Putamen (tissue), 1 donor: ENCODE measurements around the gene EFHD1.
A peak's percentile ranks its signal among the peaks of the same experiment; 100 is the strongest.
"Not testable (repeated sequence)": the region's sequence is repeated elsewhere in the genome, so short reads cannot be mapped to it uniquely, and the experiment has no call there.

ENCODE experiments used
- DNase-seq: peaks from one replicate; pipeline ENCODE4 v3.0.0-alpha.2; 2016; ENCODE audit warnings: low spot score

The EFHD1 gene

DNA sequence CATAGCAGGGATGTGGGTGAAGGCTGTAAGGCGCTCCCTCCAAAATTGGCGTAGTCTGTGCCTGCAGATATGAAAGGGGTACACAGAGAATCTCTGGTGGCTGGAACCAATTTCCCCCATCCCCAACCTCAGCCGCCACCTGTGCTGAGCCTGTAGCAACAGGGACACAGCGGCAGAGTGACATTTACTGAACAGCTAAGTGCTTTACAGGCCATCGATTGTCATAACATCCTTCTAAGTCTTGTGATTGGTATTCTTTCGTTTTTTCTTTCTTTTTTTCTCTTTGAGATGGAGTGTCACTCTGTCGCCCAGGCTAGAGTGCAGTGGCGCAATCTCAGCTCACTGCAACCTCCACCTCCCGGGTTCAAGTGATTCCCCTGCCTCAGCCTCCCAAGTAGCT lies 12.2 kb upstream of the EFHD1 start:
- no peak for DNase-seq

DNA sequence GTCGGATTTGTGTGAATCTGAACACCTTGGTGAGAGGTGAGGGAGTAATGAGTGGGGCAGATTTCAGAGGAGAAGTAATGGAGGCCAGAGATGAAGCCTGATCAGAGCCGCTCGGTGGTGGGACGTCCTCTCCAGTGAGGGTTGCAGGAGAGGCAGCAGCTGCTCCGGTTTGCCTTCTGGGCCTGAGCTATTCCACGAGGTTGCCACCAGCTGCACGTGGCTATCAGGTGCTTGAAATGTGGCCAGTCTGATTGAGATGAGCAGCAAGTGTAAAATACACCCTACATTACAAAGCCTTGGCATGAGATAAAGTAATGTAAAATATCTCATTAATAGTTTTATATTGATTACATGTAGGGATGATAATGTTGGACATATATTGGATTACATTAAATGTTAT lies 10.8 kb upstream of the EFHD1 start:
- DNase-seq: no peak

DNA sequence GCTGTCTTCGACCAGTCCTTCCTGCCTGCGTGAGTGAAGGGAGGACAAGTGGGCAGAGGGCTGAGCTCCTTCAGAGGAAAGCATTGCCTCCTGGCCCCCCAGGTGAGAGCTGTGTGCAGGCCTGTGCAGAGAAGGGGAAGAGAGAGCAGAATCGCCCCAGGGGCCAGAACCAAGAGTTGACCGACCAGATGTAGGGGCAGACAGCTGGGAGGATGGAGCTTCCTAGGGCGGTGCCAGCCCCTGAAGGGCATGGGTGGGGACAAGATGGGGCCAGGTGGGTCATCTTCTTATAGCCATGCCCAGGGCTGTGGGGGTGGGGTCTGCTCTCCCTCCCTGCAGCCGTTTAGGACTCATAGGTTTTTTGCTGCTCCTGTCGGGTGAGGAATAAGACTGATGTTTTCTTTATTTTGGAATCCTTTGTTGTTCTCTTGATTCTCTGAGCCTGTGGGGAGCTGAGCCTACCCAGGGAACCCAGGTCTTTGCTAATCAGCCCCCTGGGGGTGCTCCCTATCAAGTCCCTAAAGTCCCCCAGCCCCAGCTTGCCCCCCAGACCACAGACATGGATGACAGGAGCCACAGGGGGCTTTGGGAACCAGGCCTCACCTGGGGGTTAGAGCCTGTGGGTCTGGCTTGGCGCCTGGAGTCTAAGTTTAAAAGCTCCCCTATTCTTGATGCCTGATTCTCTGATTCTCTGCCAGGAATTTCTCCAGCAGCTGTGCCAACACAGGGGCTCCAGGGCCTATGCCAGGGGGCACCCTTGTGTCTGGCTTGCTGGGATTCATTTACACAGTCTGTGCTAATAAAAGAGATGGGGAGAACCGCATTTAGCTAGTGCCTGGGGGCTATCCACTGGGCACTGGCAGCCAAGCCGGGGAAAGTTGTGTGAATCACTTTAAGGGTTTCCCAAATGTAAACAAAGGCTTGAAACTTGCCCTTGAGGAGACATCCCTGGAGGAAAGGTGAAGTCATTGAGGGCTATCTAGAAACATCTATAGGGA lies 9.3 kb upstream of the EFHD1 start:
- DNase-seq: no peak

DNA sequence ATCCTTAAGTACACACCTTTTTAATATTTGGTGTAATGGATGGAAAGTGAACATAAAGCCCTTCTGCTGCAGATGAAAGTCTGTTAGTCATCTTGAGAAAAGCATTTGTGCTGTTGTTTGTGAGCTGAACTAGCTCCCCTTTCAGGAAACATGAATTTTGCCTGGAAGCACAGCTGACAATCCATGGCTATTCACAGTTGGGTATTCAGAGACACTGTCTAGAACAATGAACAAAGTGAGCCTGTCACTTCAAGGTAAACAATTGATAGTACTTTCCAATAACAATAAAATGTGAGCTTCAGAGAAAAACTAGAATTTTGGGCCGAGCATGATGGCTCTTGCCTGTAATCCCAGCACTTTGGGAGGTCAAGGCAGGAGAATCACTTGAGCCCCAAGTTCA lies 6.8 kb upstream of the EFHD1 start:
- DNase-seq: no peak

DNA sequence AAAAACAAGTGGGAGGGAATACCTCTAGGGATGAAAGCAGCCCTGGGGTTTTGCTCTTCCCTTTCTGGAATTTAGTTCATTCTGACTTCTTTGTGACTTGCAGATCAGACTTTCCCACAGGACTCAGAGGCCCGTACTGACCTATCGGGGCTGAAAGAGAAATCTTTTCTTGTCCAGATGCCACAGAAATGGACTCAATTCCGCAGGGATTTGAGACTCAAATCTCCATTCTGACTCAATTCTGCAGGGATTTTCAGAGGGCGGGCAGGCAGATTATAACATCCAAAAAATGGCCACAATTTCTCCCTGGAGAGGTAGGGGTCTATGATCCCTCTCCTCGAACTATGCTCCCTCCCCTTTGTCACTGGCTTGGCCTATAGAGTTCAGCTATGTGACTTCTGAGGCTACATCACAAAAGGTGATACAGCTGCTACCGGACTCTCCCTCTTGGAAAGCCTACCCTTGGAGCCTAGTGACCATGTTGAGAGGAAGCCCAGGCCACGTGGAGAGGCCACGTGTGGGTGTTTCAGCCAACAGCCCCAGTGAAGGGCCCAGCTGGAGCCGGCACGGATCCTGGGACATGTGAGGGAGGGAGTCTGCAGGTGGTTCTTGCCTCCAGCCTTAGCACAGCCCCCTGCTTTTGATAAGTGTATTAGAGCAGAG lies 4.8 kb upstream of the EFHD1 start:
- peak; percentile 79 for DNase-seq

DNA sequence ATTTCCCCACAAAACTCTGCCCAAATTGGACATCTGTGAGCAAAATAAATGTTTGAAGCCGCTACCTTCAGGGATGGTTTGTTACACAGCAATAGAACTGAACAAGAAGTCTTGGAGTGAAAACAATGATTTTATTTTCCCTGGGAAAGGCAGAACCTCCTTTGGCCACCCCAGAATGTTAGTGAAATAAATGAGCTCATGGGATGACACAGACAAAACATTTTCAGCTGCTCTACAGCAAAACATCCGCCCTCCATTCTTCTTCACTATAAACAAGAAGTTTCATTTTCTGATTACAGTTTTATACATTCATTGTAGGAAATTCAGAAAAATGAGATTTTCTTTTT lies 4.3 kb upstream of the EFHD1 start:
- peak; percentile 62 for DNase-seq

GRCh38 chr2:232632229-232632903 lies 1.0 kb upstream of the EFHD1 start:
- DNase-seq: no peak

- DNase-seq: peak; percentile 87
These were observed 446 bp upstream of the EFHD1 start for GRCh38 chr2:232632904-232633412.

- no peak for DNase-seq
These were observed 1.1 kb downstream of the EFHD1 start for GRCh38 chr2:232634206-232635150.

DNA sequence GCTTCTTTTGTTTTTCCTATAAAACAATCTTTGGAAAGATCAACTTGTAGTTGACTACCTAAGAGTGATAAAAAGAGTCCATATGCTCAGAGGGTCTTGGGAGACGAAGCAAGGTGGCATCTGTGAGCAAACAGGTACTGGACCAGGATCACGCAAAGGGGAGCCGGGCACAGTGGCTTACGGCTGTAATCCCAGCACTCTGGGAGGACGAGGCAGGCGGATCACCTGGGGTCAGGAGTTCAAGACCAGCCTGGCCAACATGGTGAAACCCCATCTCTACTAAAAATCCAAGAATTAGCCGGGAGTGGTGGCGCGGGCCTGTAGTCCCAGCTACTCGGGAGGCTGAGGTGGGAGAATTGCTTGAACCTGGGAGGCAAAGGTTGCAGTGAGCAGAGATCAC lies 2.0 kb downstream of the EFHD1 start:
- not testable (repeated sequence) for DNase-seq

DNA sequence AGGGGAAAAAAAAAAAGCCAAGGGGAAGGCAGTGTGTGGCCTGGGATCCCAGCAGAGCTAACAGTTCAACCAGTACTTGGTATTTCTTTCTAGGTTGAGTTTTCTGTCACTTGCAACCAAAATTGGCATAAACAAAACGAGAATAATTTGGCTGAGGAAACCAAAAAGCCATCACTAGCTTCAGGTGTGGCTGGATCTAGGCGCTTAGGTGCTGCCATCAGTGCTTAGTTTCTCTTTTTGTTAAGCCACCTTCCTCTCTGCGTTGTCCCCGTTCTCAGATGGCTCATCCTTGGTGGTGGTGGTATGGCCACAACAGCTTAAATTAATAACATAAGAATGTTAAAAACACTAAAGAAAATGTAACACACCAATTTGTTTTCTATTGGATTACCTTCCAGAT lies 2.4 kb downstream of the EFHD1 start:
- DNase-seq: no peak

DNA sequence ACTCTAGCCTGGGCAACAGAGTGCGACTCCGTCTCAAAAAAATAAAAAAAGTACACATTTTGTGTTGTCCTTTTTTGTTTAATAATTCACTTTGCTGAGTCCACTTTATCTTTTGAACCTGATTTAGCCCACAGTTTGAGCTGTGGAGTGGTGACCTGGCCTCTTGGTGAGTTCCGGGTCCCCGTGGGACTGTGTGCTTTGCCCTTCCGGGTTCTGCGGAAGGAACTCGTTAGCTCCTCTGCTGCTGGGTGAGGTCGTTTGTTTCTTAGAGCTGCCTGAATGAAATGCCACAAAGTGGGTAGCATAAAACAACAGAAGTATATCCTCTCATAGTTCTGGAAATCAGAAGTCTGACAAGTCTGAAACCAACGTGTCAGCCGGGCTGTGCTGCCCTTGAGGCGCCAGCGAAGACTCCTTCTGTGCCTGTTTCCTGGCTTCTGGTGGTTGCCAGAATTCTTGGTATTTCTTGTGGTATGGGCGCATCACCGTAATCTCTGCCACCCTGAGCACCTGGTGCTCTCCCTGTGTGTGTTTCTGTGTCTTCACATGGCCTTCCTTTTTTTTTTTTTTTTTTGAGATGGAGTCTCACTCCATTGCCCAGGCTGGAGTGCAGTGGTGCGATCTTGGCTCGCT lies 3.5 kb downstream of the EFHD1 start:
- DNase-seq: no peak

GRCh38 chr2:232637866-232638583 lies 4.6 kb downstream of the EFHD1 start:
- peak; percentile 47 for DNase-seq

GRCh38 chr2:232641153-232641848 lies 7.9 kb downstream of the EFHD1 start:
- no peak for DNase-seq

GRCh38 chr2:232643147-232643425 lies 9.7 kb downstream of the EFHD1 start:
- DNase-seq: no peak

DNA sequence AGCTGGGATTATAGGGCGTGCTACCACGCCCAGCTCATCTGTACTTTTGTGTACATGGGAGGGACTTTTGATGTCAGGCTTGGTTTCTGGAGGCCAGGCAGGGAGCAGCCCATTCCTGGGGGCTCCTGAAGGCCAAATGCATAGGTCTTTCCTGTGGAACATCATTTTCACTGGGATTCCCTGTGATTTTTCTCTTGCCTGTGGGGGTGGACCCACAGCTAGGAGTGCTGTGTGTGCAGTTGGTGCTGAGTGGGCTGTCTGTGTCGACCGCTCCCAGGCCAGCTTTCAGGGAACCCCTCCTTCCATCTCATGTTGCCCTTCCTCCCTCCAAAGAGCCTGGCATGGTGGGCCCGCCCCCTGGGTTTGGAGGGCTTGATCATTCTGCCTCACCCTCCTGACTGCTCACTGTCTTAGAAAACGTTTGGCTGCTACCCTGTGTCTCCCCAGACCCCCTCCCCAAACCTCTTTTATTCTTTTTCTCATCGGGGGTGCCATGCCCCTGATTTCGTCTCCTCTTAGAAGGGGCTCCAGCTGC lies 10.5 kb downstream of the EFHD1 start:
- DNase-seq: no peak

GRCh38 chr2:232645061-232645460 lies 11.7 kb downstream of the EFHD1 start:
- no peak for DNase-seq

DNA sequence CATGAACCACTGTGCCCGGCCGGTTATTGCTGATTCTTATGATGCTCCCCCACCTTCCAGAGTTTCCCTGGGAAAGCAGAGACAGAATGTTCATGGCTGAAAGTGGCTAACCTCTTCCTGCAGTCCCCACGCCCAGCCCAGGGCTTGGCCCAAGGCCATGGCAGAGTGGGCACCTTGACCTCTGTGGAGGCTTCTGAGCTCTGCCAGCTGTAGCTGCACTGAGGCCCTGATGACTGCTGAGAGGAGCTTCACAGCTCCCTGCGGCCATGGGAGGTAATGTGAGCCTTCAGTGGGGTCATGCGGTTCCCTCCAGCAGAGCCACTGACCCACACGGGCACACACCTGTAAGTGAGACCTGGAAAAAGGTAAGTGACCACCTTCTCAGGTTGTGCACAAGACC lies 13.3 kb downstream of the EFHD1 start:
- DNase-seq: no peak

- no peak for DNase-seq
These were observed 13.9 kb downstream of the EFHD1 start for GRCh38 chr2:232647261-232647660.

DNA sequence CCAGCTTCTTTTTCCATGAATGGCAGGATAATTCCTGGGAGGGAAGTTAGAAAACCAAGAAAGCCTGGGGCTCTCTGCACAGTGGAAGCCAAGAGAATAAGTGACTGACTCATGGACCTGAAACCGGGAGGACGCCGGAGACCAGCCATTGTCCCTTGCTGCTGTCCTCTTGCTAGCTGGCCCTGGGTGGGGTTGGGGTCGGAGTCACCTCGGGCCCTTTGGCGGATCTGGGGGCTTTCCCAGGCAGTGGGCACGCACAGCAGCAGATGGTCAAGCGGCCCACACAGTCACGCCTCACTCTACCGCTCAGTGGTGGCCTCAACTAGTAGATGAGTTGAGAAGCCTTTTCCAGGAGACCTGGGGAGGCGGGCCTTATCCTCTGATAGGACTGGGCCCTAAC lies 15.6 kb downstream of the EFHD1 start:
- DNase-seq: no peak
